Tibial nerve (tissue), 4 donors: ENCODE data around the gene CMSS1.

ENCODE experiments used
- CTCF ChIP-seq, 5 experiments: fragments of 200-600 bp in 3 of 5; fragments of 450-650 bp in 2 of 5; sonication (generic) in 3 of 5; IDR thresholded peaks; one replicate each; pipeline ENCODE4 v1.5.1; 2016 to 2019; ENCODE audit warnings: antibody characterized with exemption in 5 of 5, mild to moderate bottlenecking in 3 of 5, moderate library complexity in 2 of 5
- EP300 ChIP-seq, 2 donors: sonication (generic); formaldehyde crosslinking; IDR thresholded peaks; one replicate each; pipeline ENCODE4 v1.6.1; 2017; ENCODE audit warnings: antibody characterized with exemption in 2 of 2, mild to moderate bottlenecking in 1 of 2
- POLR2A ChIP-seq, 2 donors: fragments of 450-650 bp; IDR thresholded peaks; one replicate each; pipeline ENCODE4 v1.6.1; 2017; ENCODE audit warnings: antibody characterized with exemption in 2 of 2, mild to moderate bottlenecking in 2 of 2, moderate library complexity in 2 of 2

DNA sequence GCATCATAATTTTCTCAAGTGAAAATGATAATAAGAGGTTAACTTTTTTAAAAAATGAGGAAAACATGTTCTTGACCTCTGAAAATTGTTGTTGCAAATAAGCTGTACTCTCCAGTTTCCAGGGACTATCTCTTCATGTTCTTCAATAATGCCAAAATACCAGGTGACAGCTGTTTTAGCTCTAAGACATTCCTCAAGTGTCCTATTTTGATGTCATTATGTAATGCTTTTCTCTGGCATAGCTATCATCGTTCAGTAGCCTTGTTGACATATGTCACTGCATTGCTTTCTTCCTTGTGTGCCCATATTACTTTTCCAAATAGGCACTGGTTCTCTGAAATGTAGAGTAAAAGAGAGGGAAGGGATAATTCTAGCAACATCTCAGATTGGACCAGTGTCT lies 302.4 kb downstream of the CMSS1 start:
- TF ChIP-seq POLR2A (IDR thresholded peaks at IDR 0.05) (no peak), CTCF (IDR thresholded peaks at IDR 0.05) (no peak), EP300 (IDR thresholded peaks at IDR 0.05) (no peak)
